Fibroblast of lung (primary cell): ENCODE measurements around the gene PCDHB3. TPM values are rescaled to one million over a fixed set of nuclear protein-coding genes. Genes with fewer than 3 reads are reported as not detected.
"Not testable (repeated sequence)": the region's sequence is repeated elsewhere in the genome, so short reads cannot be mapped to it uniquely, and the experiment has no call there.

ENCODE experiments used
- DNase-seq, 2 donors: peaks; one replicate each; pipeline versions ENCODE4 v3.0.0 to v3.0.0-alpha.2; 2010; ENCODE audit warnings: low read depth in 2 of 2
- H2AFZ ChIP-seq: 2 replicates; pipeline ENCODE4 v1.5.1; 2012; ENCODE audit warnings: low read length, control low read depth, inconsistent platforms
- H3K27ac ChIP-seq: 2 replicates; pipeline ENCODE4 v1.5.1; 2011; ENCODE audit warnings: low read length, control low read depth; ENCODE audit not compliant: insufficient read depth
- H3K27me3 ChIP-seq: 2 replicates; pipeline ENCODE4 v1.5.1; 2011; ENCODE audit warnings: mild to moderate bottlenecking, low read length; ENCODE audit not compliant: control insufficient read depth, insufficient read depth
- H3K36me3 ChIP-seq: 2 replicates; pipeline ENCODE4 v1.5.1; 2011; ENCODE audit warnings: low read length; ENCODE audit not compliant: control insufficient read depth, insufficient read depth
- H3K4me1 ChIP-seq: 2 replicates; pipeline ENCODE4 v1.5.1; 2011; ENCODE audit warnings: low read length; ENCODE audit not compliant: control insufficient read depth, insufficient read depth; ENCODE audit errors: extremely low read depth
- H3K4me2 ChIP-seq: 2 replicates; pipeline ENCODE4 v1.5.1; 2011; ENCODE audit warnings: low read length, control low read depth; ENCODE audit not compliant: insufficient read depth; ENCODE audit errors: extremely low read depth
- H3K4me3 ChIP-seq, 4 experiments: fragments of 200-600 bp in 1 of 4; sonication (generic) in 1 of 4; replicated peaks in 1 of 4; 2 replicates each; pipeline ENCODE4 v1.5.1; 2011 to 2016; ENCODE audit warnings: low read length in 4 of 4, low read depth in 3 of 4, mild to moderate bottlenecking in 3 of 4, control low read depth in 2 of 4, inconsistent platforms in 1 of 4, mixed read lengths in 1 of 4; ENCODE audit not compliant: insufficient read depth in 1 of 4; ENCODE audit errors: control extremely low read depth in 1 of 4
- H3K79me2 ChIP-seq: 2 replicates; pipeline ENCODE4 v1.5.1; 2012; ENCODE audit warnings: mild to moderate bottlenecking, low read length, inconsistent platforms; ENCODE audit not compliant: control insufficient read depth, insufficient read depth
- H3K9ac ChIP-seq: 2 replicates; pipeline ENCODE4 v1.5.1; 2011; ENCODE audit warnings: mild to moderate bottlenecking, low read length, control low read depth; ENCODE audit not compliant: insufficient read depth
- H3K9me3 ChIP-seq: 2 replicates; pipeline ENCODE4 v1.5.1; 2012; ENCODE audit warnings: low read depth, low read length; ENCODE audit not compliant: control insufficient read depth, insufficient read depth
- H4K20me1 ChIP-seq: 2 replicates; pipeline ENCODE4 v1.5.1; 2011; ENCODE audit warnings: low read length; ENCODE audit not compliant: control insufficient read depth, insufficient read depth; ENCODE audit errors: extremely low read depth
- EZH2 ChIP-seq: IDR thresholded peaks from 2 replicates; pipeline ENCODE4 v1.5.1; 2012; ENCODE audit warnings: low read length, control low read depth, mild to moderate bottlenecking; ENCODE audit errors: missing control alignments
- polyA plus RNA-seq, 2 donors: library from polyadenylated mRNA; depleted of rRNA in 1 of 2; stranded (reverse) in 1 of 2; unstranded in 1 of 2; fragments of >200 nt; gene quantifications; 2 replicates each; pipeline ENCODE4 v1.2.1, GENCODE V29; 2011 to 2012; ENCODE audit warnings: missing spikeins in 1 of 2
- total RNA-seq: library from RNA; depleted of rRNA; stranded (reverse); fragments of >200 nt; gene quantifications from 2 replicates; pipeline ENCODE4 v1.2.1, GENCODE V29; 2014
- TF ChIP-seq, protein P1 (sequence below), 2 donors: IDR thresholded peaks in 1 of 2; conservative IDR thresholded peaks in 1 of 2; 1 replicate in 1 of 2; 2 replicates in 1 of 2; pipeline ENCODE4 v1.5.1; 2011 to 2012; ENCODE audit warnings: low read length in 2 of 2, control low read depth in 1 of 2, inconsistent platforms in 1 of 2, low read depth in 1 of 2, mild to moderate bottlenecking in 1 of 2

The PCDHB3 gene
- total and polyA plus RNA-seq, 2 donors (not counting 1 experiment from before 2014, with no cell fraction given): 1.7 to 2.3 TPM

- TF ChIP-seq EZH2: no peak
- TF ChIP-seq, protein P1, sequence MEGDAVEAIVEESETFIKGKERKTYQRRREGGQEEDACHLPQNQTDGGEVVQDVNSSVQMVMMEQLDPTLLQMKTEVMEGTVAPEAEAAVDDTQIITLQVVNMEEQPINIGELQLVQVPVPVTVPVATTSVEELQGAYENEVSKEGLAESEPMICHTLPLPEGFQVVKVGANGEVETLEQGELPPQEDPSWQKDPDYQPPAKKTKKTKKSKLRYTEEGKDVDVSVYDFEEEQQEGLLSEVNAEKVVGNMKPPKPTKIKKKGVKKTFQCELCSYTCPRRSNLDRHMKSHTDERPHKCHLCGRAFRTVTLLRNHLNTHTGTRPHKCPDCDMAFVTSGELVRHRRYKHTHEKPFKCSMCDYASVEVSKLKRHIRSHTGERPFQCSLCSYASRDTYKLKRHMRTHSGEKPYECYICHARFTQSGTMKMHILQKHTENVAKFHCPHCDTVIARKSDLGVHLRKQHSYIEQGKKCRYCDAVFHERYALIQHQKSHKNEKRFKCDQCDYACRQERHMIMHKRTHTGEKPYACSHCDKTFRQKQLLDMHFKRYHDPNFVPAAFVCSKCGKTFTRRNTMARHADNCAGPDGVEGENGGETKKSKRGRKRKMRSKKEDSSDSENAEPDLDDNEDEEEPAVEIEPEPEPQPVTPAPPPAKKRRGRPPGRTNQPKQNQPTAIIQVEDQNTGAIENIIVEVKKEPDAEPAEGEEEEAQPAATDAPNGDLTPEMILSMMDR (conservative IDR thresholded peaks at IDR 0.05 in 1 of 2, IDR thresholded peaks at IDR 0.05 in 1 of 2; ENCODE audit: low read depth in 1 of 2, low read length in 2 of 2): no peak
- H3K4me2 ChIP-seq: no peak overlapping the region
- no peaks in the 10 kb centered on the region for H3K79me2 ChIP-seq
- H3K4me1 ChIP-seq: no peaks in the 10 kb centered on the region
- H4K20me1 ChIP-seq: no peaks in the 10 kb centered on the region
- no peaks in the 10 kb centered on the region for H3K9me3 ChIP-seq
- no peaks in the 10 kb centered on the region for H3K27me3 ChIP-seq
- DNase-seq: no peak
- H2AFZ ChIP-seq: no peak overlapping the region
- no peak overlapping the region for H3K27ac ChIP-seq
- H3K36me3 ChIP-seq: no peaks in the 10 kb centered on the region
- H3K4me3 ChIP-seq: no peak overlapping the region
- no peak overlapping the region for H3K9ac ChIP-seq
Observed at GRCh38 chr5:141119250-141119649, 19.0 kb downstream of the PCDHB3 start.

DNA sequence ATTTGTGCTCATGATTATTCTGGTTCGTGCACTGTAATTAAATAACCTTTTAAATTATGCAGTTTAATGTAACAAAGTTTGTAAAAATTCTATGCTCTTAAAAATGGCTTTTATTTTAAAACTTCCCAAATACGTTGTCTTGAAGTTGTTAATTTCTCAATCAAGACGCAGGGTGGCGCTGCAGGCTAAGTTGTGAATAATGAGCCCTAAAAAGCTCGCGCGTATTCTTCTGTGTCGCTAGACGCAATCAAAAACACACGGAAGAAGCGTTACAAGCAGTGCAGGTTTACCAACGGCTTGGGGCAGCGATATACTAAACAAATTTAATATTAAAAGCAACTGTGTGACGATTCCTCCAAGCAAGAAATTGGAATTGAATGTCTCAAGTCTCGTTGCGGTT, 21.3 kb downstream of the PCDHB3 start, which contains the start of gene PCDHB4:
TSS of gene PCDHB4 (plus strand) at position 256 of the 400 bp plus-strand sequence. CDS start 181 bp downstream, outside the sequence.
- no peaks in the 10 kb centered on the region for H3K4me1 ChIP-seq
- no peak within 1 kb of the TSS for H3K4me2 ChIP-seq
- no peak within 1 kb of the TSS for H3K9ac ChIP-seq
- no peaks in the 10 kb centered on the region for H3K27me3 ChIP-seq
- H3K4me3 ChIP-seq: peak within 1 kb of the TSS in 1 of 4 experiments; percentile 17
- no peaks in the 10 kb centered on the region for H3K9me3 ChIP-seq
- no peak within 1 kb of the TSS for H2AFZ ChIP-seq
- H3K36me3 ChIP-seq: no peaks in the 10 kb centered on the region
- H3K79me2 ChIP-seq: no peaks in the 10 kb centered on the region
- peak in 1 of 2 donors; percentile 8 for DNase-seq
- no peak within 1 kb of the TSS for H3K27ac ChIP-seq
- no peaks in the 10 kb centered on the region for H4K20me1 ChIP-seq
- TF ChIP-seq, protein P1 (conservative IDR thresholded peaks at IDR 0.05 in 1 of 2, IDR thresholded peaks at IDR 0.05 in 1 of 2; ENCODE audit: low read depth in 1 of 2, low read length in 2 of 2): no peak
- no peak for TF ChIP-seq EZH2

GRCh38 chr5:141121985-141122384, 21.7 kb downstream of the PCDHB3 start:
- H3K9me3 ChIP-seq: no peaks in the 10 kb centered on the region
- H3K9ac ChIP-seq: no peak overlapping the region
- H2AFZ ChIP-seq: no peak overlapping the region
- no peaks in the 10 kb centered on the region for H3K27me3 ChIP-seq
- H3K27ac ChIP-seq: no peak overlapping the region
- no peak overlapping the region for H3K4me2 ChIP-seq
- no peaks in the 10 kb centered on the region for H3K79me2 ChIP-seq
- TF ChIP-seq, protein P1 (conservative IDR thresholded peaks at IDR 0.05 in 1 of 2, IDR thresholded peaks at IDR 0.05 in 1 of 2; ENCODE audit: low read depth in 1 of 2, low read length in 2 of 2): no peak
- TF ChIP-seq EZH2: no peak
- no peaks in the 10 kb centered on the region for H3K4me1 ChIP-seq
- peak overlapping the region in 1 of 4 experiments; percentile 17 for H3K4me3 ChIP-seq
- no peaks in the 10 kb centered on the region for H4K20me1 ChIP-seq
- no peaks in the 10 kb centered on the region for H3K36me3 ChIP-seq
- DNase-seq: no peak

- H3K4me1 ChIP-seq, H4K20me1 ChIP-seq, H3K4me2 ChIP-seq, DNase-seq, H3K27me3 ChIP-seq, H2AFZ ChIP-seq, H3K9me3 ChIP-seq, H3K27ac ChIP-seq, H3K9ac ChIP-seq, H3K36me3 ChIP-seq, H3K79me2 ChIP-seq, H3K4me3 ChIP-seq: not testable (repeated sequence)
Observed at GRCh38 chr5:141123396-141124135, 23.3 kb downstream of the PCDHB3 start.
